MM.1S (cell line): ENCODE measurements around the gene R3HDM2.

Source experiments
- DNase-seq: peaks from one replicate; pipeline ENCODE4 v3.0.0-alpha.2; 2015
- H2AFZ ChIP-seq: fragments of 300-600 bp; sonication (generic); 2 replicates; pipeline ENCODE4 v1.6.0; 2016; ENCODE audit warnings: antibody characterized with exemption, low read length
- H3F3A ChIP-seq: fragments of 300-600 bp; sonication (generic); 2 replicates; pipeline ENCODE4 v1.6.1; 2016; ENCODE audit warnings: mild to moderate bottlenecking, antibody characterized with exemption, low read length, moderate library complexity, mixed read lengths; ENCODE audit not compliant: insufficient read depth
- H3K27ac ChIP-seq: fragments of 300-600 bp; sonication (generic); 2 replicates; pipeline ENCODE4 v1.5.1; 2016; ENCODE audit warnings: mild to moderate bottlenecking, low read length
- H3K27me3 ChIP-seq: fragments of 300-600 bp; sonication (generic); replicated peaks from 2 replicates; pipeline ENCODE4 v1.6.0; 2016; ENCODE audit warnings: low read length; ENCODE audit not compliant: insufficient read depth
- H3K36me3 ChIP-seq: fragments of 300-600 bp; sonication (generic); replicated peaks from 2 replicates; pipeline ENCODE4 v1.6.1; 2016; ENCODE audit warnings: mild to moderate bottlenecking, low read length, mixed read lengths; ENCODE audit not compliant: insufficient read depth
- H3K4me1 ChIP-seq: fragments of 300-600 bp; sonication (generic); 2 replicates; pipeline ENCODE4 v1.6.1; 2016; ENCODE audit warnings: low read length, mixed read lengths
- H3K4me2 ChIP-seq: fragments of 300-600 bp; sonication (generic); 2 replicates; pipeline ENCODE4 v1.6.0; 2016; ENCODE audit warnings: low read depth, low read length
- H3K4me3 ChIP-seq: fragments of 300-600 bp; sonication (generic); 2 replicates; pipeline ENCODE4 v1.5.1; 2016; ENCODE audit warnings: low read length, mixed read lengths
- H3K79me2 ChIP-seq: fragments of 300-600 bp; sonication (generic); 2 replicates; pipeline ENCODE4 v1.6.1; 2016; ENCODE audit warnings: mixed run types, low read length, mixed read lengths
- H3K9ac ChIP-seq: fragments of 300-600 bp; sonication (generic); 2 replicates; pipeline ENCODE4 v1.6.1; 2016; ENCODE audit warnings: low read length, mixed read lengths
- H3K9me2 ChIP-seq: fragments of 300-600 bp; sonication (generic); replicated peaks from 2 replicates; pipeline ENCODE4 v1.6.1; 2016; ENCODE audit warnings: mild to moderate bottlenecking, low read length, mixed read lengths; ENCODE audit not compliant: insufficient read depth
- H3K9me3 ChIP-seq: fragments of 300-600 bp; sonication (generic); replicated peaks from 2 replicates; pipeline ENCODE4 v1.6.1; 2016; ENCODE audit warnings: mild to moderate bottlenecking, low read length, mixed read lengths; ENCODE audit not compliant: insufficient read depth
- H4K20me1 ChIP-seq: fragments of 300-600 bp; sonication (generic); 2 replicates; pipeline ENCODE4 v1.6.1; 2016; ENCODE audit warnings: mild to moderate bottlenecking, low read length, moderate library complexity, mixed read lengths; ENCODE audit not compliant: insufficient read depth
- CTCF ChIP-seq: fragments of 300-600 bp; sonication (generic); IDR thresholded peaks from 2 replicates; pipeline ENCODE4 v1.5.1; 2016; ENCODE audit warnings: antibody characterized with exemption, low read length, mixed read lengths
- EZH2 ChIP-seq: fragments of 300-600 bp; sonication (generic); optimal IDR thresholded peaks from 2 replicates; pipeline ENCODE3; 2017; ENCODE audit warnings: low read depth, mild to moderate bottlenecking, antibody characterized with exemption, low read length, mixed read lengths
- EZH2phosphoT487 ChIP-seq: fragments of 300-600 bp; sonication (generic); IDR thresholded peaks from 2 replicates; pipeline ENCODE4 v1.6.1; 2018; ENCODE audit warnings: antibody characterized with exemption, low read length

R3HDM2 gene

GRCh38 chr12:57205931-57206330 lies 224.9 kb downstream of the R3HDM2 start:
- no peak for DNase-seq
- H3K9me2 ChIP-seq, result no peaks in the 10 kb centered on the region
- no peak for TF ChIP-seq EZH2
- TF ChIP-seq CTCF, result no peak
- TF ChIP-seq EZH2phosphoT487, result no peak
- H3K36me3 ChIP-seq, result no peaks in the 10 kb centered on the region
- no peak overlapping the region for H3K4me3 ChIP-seq
- no peak overlapping the region for H3K4me2 ChIP-seq
- no peak overlapping the region for H3K9ac ChIP-seq
- H3K27me3 ChIP-seq, result peaks cover 90% of the 10 kb centered on the region
- no peaks in the 10 kb centered on the region for H3F3A ChIP-seq
- no peak overlapping the region for H3K27ac ChIP-seq
- no peaks in the 10 kb centered on the region for H3K79me2 ChIP-seq
- no peaks in the 10 kb centered on the region for H3K4me1 ChIP-seq
- H4K20me1 ChIP-seq, result no peaks in the 10 kb centered on the region
- H3K9me3 ChIP-seq, result no peaks in the 10 kb centered on the region
- H2AFZ ChIP-seq, result no peak overlapping the region

GRCh38 chr12:57205186-57205585 lies 225.7 kb downstream of the R3HDM2 start:
- H4K20me1 ChIP-seq, result no peaks in the 10 kb centered on the region
- H3K27me3 ChIP-seq, result peaks cover 88% of the 10 kb centered on the region
- no peak overlapping the region for H3K4me2 ChIP-seq
- no peaks in the 10 kb centered on the region for H3F3A ChIP-seq
- no peak overlapping the region for H3K27ac ChIP-seq
- H3K36me3 ChIP-seq, result no peaks in the 10 kb centered on the region
- H3K4me1 ChIP-seq, result no peaks in the 10 kb centered on the region
- no peaks in the 10 kb centered on the region for H3K9me3 ChIP-seq
- no peak for TF ChIP-seq CTCF
- no peak for TF ChIP-seq EZH2
- no peak for TF ChIP-seq EZH2phosphoT487
- no peak overlapping the region for H2AFZ ChIP-seq
- DNase-seq, result no peak
- H3K4me3 ChIP-seq, result no peak overlapping the region
- H3K9me2 ChIP-seq, result no peaks in the 10 kb centered on the region
- H3K9ac ChIP-seq, result no peak overlapping the region
- no peaks in the 10 kb centered on the region for H3K79me2 ChIP-seq

- H3K9ac ChIP-seq, result no peak overlapping the region
- H3K79me2 ChIP-seq, result no peaks in the 10 kb centered on the region
- no peak overlapping the region for H3K4me3 ChIP-seq
- no peaks in the 10 kb centered on the region for H3K9me3 ChIP-seq
- H3F3A ChIP-seq, result no peaks in the 10 kb centered on the region
- H2AFZ ChIP-seq, result no peak overlapping the region
- H4K20me1 ChIP-seq, result no peaks in the 10 kb centered on the region
- H3K4me2 ChIP-seq, result no peak overlapping the region
- H3K27me3 ChIP-seq, result peaks cover 88% of the 10 kb centered on the region
- H3K4me1 ChIP-seq, result no peaks in the 10 kb centered on the region
- TF ChIP-seq EZH2 (no peak), EZH2phosphoT487 (no peak), CTCF (no peak)
- no peaks in the 10 kb centered on the region for H3K36me3 ChIP-seq
- no peak overlapping the region for H3K27ac ChIP-seq
- DNase-seq, result no peak
- H3K9me2 ChIP-seq, result no peaks in the 10 kb centered on the region
Measured at GRCh38 chr12:57204454-57204853, 226.4 kb downstream of the R3HDM2 start.

- peaks cover 88% of the 10 kb centered on the region for H3K27me3 ChIP-seq
- no peak overlapping the region for H2AFZ ChIP-seq
- no peaks in the 10 kb centered on the region for H3K9me3 ChIP-seq
- H3K36me3 ChIP-seq, result no peaks in the 10 kb centered on the region
- DNase-seq, result no peak
- no peak overlapping the region for H3K4me2 ChIP-seq
- H3K79me2 ChIP-seq, result no peaks in the 10 kb centered on the region
- no peak overlapping the region for H3K27ac ChIP-seq
- no peaks in the 10 kb centered on the region for H4K20me1 ChIP-seq
- H3K9ac ChIP-seq, result no peak overlapping the region
- no peak for TF ChIP-seq EZH2phosphoT487
- TF ChIP-seq EZH2, result no peak
- no peak for TF ChIP-seq CTCF
- H3F3A ChIP-seq, result no peaks in the 10 kb centered on the region
- no peaks in the 10 kb centered on the region for H3K4me1 ChIP-seq
- no peaks in the 10 kb centered on the region for H3K9me2 ChIP-seq
- no peak overlapping the region for H3K4me3 ChIP-seq
Measured at GRCh38 chr12:57203791-57204190, 227.1 kb downstream of the R3HDM2 start.
